ENCODE results near the gene SSR1.
A peak's percentile ranks its signal among the peaks of the same experiment; 100 is the strongest.
"Not testable (repeated sequence)": the region's sequence is repeated elsewhere in the genome, so short reads cannot be mapped to it uniquely, and the experiment has no call there.

The SSR1 gene

DNA sequence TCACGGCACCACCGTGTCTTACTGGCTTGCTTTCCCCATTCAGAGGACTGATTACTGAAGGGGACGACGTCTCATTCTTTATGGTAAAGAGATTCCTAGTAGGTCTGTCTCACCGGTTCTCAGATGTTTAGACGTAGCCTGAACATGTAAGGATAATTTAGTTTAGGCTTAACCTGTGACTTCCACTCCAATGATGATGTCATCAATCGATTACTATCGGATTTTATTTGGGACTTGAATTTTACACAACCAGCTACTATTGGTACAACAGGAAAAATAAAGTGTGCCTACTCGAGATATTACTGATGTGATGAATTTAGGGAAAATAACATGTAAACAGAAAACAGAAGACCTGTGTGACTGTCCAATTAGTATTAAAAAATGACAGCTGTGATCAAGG, 4.5 kb upstream of the SSR1 start:
- no peak for DNase-seq (ENCODE audit: low read depth in 2 of 2)

DNA sequence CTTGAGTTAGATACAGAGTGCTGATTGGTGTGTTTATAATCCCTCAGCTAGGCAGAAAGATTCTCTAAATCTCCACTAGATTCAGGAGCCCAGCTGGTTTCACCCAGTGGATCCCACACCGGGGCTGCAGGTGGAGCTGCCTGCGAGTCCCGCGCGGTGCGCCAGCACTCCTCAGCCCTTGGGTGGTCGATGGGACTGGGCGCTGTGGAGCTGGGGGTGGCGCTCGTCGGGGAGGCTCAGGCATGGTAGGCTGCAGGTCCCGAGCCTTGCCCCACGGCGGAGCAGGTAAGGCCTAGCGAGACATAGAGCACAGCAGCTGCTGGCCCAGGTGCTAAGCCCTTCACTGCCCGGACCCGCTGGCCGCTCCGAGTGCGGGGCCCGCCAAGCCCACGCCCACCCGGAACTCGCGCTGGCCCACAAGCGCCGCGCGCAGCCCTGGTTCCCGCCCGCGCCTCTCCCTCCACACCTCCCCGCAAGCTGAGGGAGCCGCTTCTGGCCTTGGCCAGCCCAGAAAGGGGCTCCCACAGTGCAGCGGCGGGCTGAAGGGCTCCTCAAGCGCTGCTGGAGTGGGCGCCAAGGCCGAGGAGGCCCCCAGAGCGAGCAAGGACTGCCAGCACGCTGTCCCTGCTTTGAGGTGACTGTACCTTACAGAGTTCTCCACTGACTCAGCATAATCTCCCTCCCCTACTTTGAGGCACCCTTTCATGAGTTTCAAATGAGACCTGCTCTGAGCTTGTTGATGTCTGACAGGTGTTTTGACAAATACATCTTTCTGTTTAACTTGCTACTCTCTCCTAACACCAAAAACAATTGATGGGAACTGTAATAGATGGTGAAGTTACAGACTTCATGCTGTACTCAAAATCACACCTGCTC, 3.9 kb upstream of the SSR1 start:
- DNase-seq (ENCODE audit: low read depth in 2 of 2), result no peak

DNA sequence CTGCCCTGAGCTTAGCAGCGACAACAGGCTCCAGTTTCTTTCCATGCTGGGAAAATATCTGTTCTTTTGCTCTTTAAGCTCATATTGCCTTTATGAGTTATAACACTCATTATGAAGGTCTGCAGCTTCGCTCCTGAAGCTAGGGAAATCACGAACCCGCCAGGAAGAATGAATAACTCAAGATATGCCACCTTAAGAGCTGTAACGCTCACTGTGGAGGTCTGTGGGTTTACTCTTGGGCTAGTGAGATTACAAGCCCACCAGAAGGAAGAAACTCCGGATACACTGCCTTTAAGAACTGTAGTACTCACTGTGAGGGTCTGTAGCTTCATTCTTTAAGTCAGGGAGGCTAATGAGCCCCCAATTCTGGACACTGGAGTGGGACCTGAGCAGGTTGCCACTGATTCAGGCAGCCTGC, 3.0 kb upstream of the SSR1 start:
- DNase-seq (ENCODE audit: low read depth in 2 of 2), result no peak

DNA sequence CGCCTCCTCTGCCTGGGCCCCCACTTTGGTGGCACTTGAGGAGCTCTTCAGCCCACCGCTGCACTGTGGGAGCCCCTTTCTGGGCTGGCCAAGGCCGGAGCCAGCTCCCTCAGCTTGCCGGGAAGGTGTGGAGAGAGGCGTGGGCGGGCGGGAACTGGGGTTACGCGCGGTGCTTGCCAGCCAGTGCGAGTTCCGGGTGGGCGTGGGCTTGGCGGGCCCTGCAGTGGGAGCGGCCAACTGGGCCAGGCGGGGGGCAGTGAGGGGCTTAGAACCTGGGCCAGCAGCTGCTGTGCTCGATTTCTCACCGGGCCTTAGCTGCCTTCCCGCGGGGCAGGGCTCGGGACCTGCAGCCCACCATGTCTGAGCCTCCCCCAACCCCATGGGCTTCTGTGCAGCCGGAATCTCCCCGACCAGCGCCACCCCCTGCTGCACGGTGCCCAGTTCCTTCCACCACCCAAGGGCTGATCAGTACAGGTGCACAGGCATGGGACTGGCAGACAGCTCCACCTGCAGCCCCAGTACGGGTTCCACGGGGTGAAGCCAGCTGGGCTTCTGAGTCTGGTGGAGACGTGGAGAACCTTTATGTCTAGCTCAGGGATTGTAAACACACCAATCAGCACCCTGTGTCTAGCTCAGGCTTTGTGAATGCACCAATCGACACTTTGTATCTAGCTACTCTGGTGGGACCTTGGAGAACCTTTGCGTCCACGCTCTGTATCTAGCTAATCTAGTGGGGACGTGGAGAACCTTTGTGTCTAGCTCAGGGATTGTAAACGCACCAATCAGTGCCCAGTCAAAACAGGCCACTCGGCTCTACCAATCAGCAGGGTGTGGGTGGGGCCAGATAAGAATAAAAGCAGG, 2.3 kb upstream of the SSR1 start:
- not testable (repeated sequence) for DNase-seq (ENCODE audit: low read depth in 2 of 2)

DNA sequence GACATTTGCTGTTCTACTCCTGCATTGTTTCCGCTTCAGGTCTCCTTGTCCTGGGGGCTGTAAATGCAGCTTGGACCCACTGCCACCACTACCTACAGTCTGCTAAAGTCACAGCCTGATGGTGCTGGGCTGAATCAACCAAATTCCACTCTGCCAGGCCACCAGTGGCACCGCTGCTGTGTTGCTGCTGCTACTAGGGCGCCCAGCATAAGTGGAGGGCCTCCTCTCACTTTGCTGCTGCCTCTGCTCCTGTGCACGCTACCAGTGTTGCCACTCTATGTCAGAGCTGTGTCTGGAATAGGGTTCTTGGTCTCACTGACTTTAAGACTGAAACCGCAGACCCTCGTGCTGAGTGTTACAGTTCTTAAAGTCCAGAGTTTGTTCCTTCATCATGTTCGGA, 1.4 kb upstream of the SSR1 start:
- no peak for DNase-seq (ENCODE audit: low read depth in 2 of 2)

- DNase-seq (ENCODE audit: low read depth in 2 of 2), result no peak
Measured at GRCh38 chr6:7313505-7314165, 636 bp upstream of the SSR1 start.

DNA sequence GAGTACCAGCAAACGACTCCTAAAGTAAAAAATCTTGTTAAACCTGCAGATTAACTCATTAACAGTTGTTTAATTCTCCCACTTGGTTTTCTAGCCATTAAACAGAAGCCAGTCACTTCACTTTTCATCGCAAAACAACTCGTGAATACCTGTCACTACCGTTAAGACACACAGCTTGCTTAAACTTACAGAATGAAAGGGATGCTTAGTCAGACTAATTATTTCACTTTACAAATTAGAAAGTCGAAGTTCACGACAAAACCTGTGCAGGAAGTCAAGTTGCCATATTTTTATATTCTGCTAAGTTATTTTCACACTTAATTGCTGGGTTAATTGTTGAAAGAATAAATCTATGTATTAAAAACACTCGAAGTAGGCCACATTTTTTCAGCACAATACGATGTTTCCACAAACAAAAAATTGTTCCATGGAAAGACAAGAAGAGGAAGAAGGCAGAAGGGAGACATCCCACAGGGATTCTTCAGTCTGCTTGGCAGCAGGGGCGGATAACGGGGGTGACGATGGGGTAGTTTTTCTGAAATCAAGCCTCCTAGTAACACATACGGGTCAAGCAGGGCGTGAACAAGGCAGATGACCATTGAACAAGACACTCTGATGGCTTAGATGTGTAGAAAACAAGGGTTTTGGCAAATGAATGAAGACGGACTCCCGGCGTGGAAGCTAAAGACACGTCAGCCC, 933 bp downstream of the SSR1 start:
- peak in 1 of 2 donors; percentile 30 for DNase-seq (ENCODE audit: low read depth in 2 of 2)

DNA sequence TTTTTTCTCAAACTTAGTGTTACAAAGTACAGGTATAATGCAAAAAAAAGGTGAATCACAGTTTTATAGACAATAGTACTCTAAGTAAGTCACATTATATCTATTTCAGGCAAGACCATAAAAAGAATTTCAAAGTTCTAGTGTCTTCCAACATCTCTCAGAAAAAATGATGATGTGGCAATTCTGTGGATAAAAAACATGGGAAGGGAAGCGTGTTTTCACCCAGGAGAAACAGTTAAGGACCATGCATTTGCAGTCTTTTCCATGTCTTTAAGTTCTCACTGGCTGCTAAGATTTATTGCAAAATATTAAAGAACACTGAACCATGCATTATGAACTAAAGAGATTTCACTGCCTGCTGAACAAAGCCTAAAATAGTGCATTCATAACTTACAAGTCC, 1.8 kb downstream of the SSR1 start:
- DNase-seq (ENCODE audit: low read depth in 2 of 2), result no peak

GRCh38 chr6:7309050-7309449, 3.9 kb downstream of the SSR1 start:
- no peak for DNase-seq (ENCODE audit: low read depth in 2 of 2)

DNA sequence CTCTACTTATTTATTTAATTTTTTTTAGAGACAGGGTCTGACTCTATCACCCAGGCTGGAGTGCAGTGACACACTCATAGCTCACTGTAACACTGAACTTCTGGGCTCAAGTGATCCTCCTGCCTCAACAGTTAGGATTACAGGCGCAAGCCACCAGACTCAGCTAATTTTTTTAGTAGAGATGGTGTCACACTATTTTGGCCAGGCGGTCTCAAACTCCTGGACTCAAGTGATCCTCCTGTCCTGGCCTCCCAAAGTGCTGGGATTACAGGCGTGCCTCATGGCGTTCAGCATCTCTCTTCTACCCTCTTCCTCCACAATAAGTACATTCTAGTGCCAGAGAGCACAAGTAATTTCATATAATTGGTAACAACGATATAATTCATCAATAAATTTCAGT, 5.5 kb downstream of the SSR1 start:
- no peak for DNase-seq (ENCODE audit: low read depth in 2 of 2)

GRCh38 chr6:7304821-7305220, 8.2 kb downstream of the SSR1 start:
- DNase-seq (ENCODE audit: low read depth in 2 of 2), result no peak

GRCh38 chr6:7301702-7302101, 11.3 kb downstream of the SSR1 start:
- DNase-seq (ENCODE audit: low read depth in 2 of 2), result no peak

DNA sequence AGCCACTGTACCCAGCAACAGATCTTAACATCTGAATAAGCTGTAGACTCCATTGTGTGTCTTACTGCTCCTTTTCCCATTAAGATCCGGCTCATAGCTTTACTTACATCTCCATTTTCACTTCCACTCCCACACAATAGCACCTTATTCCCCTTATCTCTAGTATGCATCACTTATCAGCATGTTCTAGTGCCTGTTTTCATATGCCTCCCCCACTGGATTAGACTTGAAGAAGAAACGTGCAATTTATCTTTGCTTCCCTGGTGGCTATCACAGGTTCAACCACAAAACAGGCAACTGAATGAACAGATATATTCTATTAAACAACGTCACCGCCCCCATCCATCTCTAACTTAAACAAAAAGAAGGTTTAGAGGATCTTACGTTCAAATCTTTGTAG, 12.1 kb downstream of the SSR1 start:
- no peak for DNase-seq (ENCODE audit: low read depth in 2 of 2)

DNA sequence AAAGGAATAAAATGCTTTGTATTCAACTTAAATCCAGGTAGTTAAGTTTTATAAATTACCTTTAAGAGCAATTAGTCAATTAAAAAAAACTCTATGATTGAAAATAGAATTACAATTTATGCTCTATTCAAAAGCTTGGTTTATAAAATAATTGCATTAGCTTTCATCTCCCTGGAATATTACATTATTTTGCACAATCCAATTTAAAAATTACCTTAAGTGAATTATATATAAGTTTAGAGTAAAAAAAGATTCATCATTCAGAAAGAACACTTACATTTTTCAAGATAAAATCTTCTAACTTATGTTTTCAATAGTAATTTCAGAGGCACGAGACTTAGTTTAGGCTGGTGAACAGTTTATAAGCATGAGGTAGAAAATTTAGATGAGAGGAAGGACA, 14.9 kb downstream of the SSR1 start:
- no peak for DNase-seq (ENCODE audit: low read depth in 2 of 2)

DNA sequence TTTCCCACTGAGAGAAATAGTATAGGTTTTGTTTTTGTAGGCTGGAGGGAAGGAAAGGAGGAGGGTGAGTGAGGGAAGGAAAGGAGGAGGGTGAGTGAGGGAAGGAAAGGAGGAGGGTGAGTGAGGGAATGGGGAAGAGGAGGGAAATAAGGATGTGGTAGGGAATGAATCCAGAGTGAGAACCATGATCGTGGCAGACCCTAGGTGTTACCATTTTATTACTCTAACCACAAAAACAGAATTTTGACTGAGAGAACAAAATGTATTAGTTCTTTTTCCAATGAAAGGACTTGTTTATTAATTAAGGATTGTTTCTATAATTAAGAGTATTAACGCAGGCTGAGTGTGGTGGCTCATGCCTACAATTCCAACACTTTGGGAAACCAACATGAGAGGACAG, 16.4 kb downstream of the SSR1 start:
- no peak for DNase-seq (ENCODE audit: low read depth in 2 of 2)

DNA sequence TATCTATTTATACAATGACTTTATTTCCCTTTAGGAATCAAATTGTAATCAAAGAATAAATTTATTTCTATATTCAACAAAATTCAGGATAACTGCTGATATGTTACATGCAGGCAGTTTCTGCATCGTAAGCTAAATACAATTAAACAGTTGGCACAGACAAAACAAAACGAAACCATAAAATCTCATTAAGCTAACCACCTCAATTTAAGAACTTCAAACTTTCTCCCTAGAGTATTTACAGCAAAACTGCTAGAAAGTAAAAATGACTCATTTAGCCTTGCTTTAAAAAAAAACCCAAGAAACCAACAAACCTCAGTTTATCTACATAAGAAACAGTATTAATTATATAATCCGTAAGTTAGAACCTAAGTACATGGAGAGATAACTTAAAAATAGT, 17.1 kb downstream of the SSR1 start:
- no peak for DNase-seq (ENCODE audit: low read depth in 2 of 2)

DNA sequence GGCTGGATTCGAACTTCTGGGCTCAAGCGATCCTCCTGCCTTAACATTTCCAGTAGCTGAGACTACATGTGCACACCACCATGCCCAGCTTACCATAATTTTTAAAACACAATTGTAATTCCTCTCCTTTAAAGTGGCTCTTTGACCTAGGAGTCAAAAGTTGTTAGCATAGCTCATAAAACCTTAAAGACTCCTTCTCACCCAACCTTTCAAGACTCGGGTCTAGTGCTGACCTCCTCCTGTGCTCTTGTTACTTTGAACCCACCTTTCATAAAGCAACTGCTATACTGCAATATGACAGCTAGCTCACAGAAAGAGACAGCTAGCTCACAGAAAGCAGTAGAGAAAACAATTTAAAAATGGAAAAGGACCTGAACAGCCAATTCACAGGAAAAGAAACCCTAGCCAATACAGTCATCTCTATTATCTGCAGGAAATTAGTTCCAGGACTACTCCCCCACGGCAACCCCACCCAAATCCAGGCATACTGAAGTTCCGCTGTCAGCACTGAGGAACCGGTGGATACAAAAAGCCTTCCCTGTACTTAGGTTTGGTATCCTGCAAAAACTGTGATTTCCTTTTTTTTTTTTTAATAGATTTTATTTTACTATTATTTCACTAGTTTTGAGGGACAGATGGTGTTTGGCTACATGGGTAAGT, 20.3 kb downstream of the SSR1 start:
- DNase-seq (ENCODE audit: low read depth in 2 of 2), result no peak

DNA sequence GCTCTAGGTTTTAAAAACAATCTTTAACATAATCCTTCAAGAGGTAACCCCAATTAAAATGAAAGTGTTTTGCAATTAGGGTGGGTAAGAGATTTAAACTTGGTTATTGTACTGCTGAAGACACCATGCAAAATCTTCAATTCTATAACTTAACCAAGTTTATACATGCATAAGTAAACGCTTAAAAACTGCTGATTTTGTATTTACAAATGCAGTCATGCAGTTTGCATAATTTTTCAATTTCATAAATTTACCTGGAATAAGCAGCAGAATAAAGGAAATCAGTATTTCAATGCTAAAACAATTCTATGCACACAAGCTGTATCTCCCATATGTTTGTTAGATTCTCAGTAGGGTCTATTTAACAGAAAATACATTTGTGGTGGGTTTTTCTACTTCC, 22.9 kb downstream of the SSR1 start:
- no peak for DNase-seq (ENCODE audit: low read depth in 2 of 2)

DNA sequence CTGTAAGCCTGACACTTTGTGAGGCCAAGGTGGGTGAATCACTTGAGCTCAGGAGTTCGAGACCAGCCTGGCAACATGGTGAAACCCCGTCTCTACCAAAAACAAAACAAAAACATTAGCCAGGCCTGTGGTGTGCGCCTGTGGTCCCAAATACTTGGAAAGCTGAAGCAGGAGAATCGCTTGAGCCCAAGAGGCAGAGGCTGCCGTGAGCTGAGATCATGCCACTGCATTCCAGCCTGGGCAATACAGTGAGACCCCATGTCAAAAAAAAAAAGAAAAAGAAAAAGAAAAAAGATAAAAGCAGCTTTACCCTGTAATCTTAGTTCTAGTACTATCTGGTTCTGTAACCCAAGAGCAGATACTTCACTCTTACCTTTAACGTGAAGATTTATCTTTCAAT, 27.6 kb downstream of the SSR1 start:
- DNase-seq (ENCODE audit: low read depth in 2 of 2), result no peak

- DNase-seq (ENCODE audit: low read depth in 2 of 2), result no peak
Measured at GRCh38 chr6:7283676-7284075, 29.3 kb downstream of the SSR1 start.
